ENCODE data around the gene GNAO1. TPM values are rescaled to one million over a fixed set of nuclear protein-coding genes. Genes with fewer than 3 reads are reported as not detected.

Gene GNAO1
- total RNA-seq, 1 donor from 2014 or later = not detected

- no peaks in the 10 kb centered on the region for H3K27me3 ChIP-seq (ENCODE audit: control insufficient read depth, insufficient read depth, low read length)
- DNase-seq (ENCODE audit: low read depth) (no peak), FAIRE-seq (no peak)
- H3K36me3 ChIP-seq (ENCODE audit: control insufficient read depth, insufficient read depth, low read length) = no peaks in the 10 kb centered on the region
- H3K4me3 ChIP-seq (ENCODE audit: low read depth, low read length) = no peak overlapping the region
- TF ChIP-seq, protein P1, sequence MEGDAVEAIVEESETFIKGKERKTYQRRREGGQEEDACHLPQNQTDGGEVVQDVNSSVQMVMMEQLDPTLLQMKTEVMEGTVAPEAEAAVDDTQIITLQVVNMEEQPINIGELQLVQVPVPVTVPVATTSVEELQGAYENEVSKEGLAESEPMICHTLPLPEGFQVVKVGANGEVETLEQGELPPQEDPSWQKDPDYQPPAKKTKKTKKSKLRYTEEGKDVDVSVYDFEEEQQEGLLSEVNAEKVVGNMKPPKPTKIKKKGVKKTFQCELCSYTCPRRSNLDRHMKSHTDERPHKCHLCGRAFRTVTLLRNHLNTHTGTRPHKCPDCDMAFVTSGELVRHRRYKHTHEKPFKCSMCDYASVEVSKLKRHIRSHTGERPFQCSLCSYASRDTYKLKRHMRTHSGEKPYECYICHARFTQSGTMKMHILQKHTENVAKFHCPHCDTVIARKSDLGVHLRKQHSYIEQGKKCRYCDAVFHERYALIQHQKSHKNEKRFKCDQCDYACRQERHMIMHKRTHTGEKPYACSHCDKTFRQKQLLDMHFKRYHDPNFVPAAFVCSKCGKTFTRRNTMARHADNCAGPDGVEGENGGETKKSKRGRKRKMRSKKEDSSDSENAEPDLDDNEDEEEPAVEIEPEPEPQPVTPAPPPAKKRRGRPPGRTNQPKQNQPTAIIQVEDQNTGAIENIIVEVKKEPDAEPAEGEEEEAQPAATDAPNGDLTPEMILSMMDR (IDR thresholded peaks at IDR 0.05; ENCODE audit: insufficient read depth, low read length, severe bottlenecking) = no peak
Measured at GRCh38 chr16:56312028-56312300, 120.7 kb downstream of the GNAO1 start.

- H3K27me3 ChIP-seq (ENCODE audit: control insufficient read depth, insufficient read depth, low read length) = no peaks in the 10 kb centered on the region
- TF ChIP-seq, protein P1 (IDR thresholded peaks at IDR 0.05; ENCODE audit: insufficient read depth, low read length, severe bottlenecking) = no peak
- no peaks in the 10 kb centered on the region for H3K36me3 ChIP-seq (ENCODE audit: control insufficient read depth, insufficient read depth, low read length)
- no peak for FAIRE-seq
- H3K4me3 ChIP-seq (ENCODE audit: low read depth, low read length) = no peak overlapping the region
- no peak for DNase-seq (ENCODE audit: low read depth)
Measured at GRCh38 chr16:56312556-56312955, 121.3 kb downstream of the GNAO1 start.

DNA sequence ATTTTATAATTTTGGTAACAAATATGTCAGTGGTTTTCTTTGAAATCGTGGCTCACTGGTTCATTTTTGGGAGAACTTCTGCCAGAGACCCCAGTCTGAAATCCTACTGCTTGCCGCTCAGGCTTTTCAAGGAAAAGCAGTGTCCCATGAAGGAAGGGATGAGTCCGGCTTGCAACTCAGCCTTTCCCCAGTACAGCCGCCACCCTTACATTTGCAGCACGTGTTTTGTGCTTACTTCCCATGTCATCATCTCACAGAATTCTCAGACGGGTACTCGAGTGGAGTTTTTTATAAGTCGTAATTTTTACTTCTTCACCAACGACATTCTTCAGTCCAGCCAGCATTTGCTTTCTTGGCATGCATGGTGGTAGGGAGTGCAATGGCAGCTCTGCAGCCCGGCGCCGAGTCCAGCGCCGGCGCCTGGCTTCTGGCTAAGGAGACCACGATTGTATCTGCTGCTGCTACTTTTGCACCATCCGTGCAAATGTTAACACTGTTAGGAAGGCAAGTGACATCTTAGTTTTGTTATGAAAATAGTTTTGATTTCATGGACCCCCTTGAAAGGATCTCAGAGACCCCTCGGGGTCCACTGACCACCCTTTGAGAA lies 123.1 kb downstream of the GNAO1 start:
- FAIRE-seq (no peak), DNase-seq (ENCODE audit: low read depth) (no peak)
- Histone ChIP-seq H3K36me3 (ENCODE audit: control insufficient read depth, insufficient read depth, low read length) (no peaks in the 10 kb centered on the region), H3K4me3 (ENCODE audit: low read depth, low read length) (no peak overlapping the region), H3K27me3 (ENCODE audit: control insufficient read depth, insufficient read depth, low read length) (no peaks in the 10 kb centered on the region)
- TF ChIP-seq, protein P1 (IDR thresholded peaks at IDR 0.05; ENCODE audit: insufficient read depth, low read length, severe bottlenecking) = no peak

GRCh38 chr16:56315955-56316354 lies 124.7 kb downstream of the GNAO1 start:
- no peak for FAIRE-seq
- H3K36me3 ChIP-seq (ENCODE audit: control insufficient read depth, insufficient read depth, low read length) = no peaks in the 10 kb centered on the region
- TF ChIP-seq, protein P1 (IDR thresholded peaks at IDR 0.05; ENCODE audit: insufficient read depth, low read length, severe bottlenecking) = no peak
- no peak for DNase-seq (ENCODE audit: low read depth)
- H3K4me3 ChIP-seq (ENCODE audit: low read depth, low read length) = no peak overlapping the region
- H3K27me3 ChIP-seq (ENCODE audit: control insufficient read depth, insufficient read depth, low read length) = no peaks in the 10 kb centered on the region

DNA sequence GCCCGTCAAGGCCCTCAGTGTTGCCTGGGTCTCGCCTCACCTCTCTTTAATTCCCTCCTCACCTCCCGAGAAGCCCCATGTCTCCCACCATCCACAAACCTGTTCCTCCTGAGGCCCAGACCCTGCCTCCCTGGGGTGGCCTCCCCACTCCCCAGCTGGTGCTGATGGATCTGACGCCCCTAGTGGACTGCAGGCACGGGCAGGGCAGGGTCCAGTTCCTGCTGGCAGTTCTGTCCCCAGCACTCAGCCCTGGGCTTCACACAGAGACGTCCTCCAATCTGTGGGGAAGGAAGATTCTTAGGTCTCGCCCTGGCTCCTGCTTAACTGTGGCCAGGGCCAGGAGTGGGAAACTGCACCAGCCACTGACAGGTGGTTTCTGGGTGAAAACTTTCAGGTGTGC lies 125.3 kb downstream of the GNAO1 start:
- Histone ChIP-seq H3K4me3 (ENCODE audit: low read depth, low read length) (no peak overlapping the region), H3K36me3 (ENCODE audit: control insufficient read depth, insufficient read depth, low read length) (no peaks in the 10 kb centered on the region), H3K27me3 (ENCODE audit: control insufficient read depth, insufficient read depth, low read length) (no peaks in the 10 kb centered on the region)
- FAIRE-seq (no peak), DNase-seq (ENCODE audit: low read depth) (no peak)
- TF ChIP-seq, protein P1 (IDR thresholded peaks at IDR 0.05; ENCODE audit: insufficient read depth, low read length, severe bottlenecking) = no peak

Data from bronchial epithelial cell (primary cell).